Nephron (organoid): ENCODE results near the gene BTN3A1.

Source experiments
- H3K27ac Mint-ChIP-seq, 3 experiments: 2 replicates each; pipeline ENCODE4 v1.8.0; 2020; ENCODE audit warnings: mixed read lengths in 3 of 3, mild to moderate bottlenecking in 2 of 3, moderate library complexity in 1 of 3
- H3K27me3 Mint-ChIP-seq: 2 replicates; pipeline ENCODE4 v1.8.0; 2021; ENCODE audit warnings: low read depth, mild to moderate bottlenecking, moderate library complexity, mixed read lengths
- H3K36me3 Mint-ChIP-seq: 2 replicates; pipeline ENCODE4 v1.8.0; 2020; ENCODE audit warnings: low read depth, mixed read lengths
- H3K4me1 Mint-ChIP-seq: 2 replicates; pipeline ENCODE4 v1.8.0; 2020; ENCODE audit warnings: mixed read lengths
- H3K4me3 Mint-ChIP-seq, 3 experiments: 2 replicates each; pipeline ENCODE4 v1.8.0; 2020; ENCODE audit warnings: mild to moderate bottlenecking in 3 of 3, mixed read lengths in 3 of 3, moderate library complexity in 2 of 3
- H3K9me3 Mint-ChIP-seq: 2 replicates; pipeline ENCODE4 v1.8.0; 2020; ENCODE audit warnings: mixed read lengths
- CTCF ChIP-seq, 3 experiments: fragments of 200-600 bp; sonication (generic); IDR thresholded peaks; one replicate each; pipeline ENCODE4 v1.5.0; 2021; ENCODE audit warnings: antibody characterized with exemption in 3 of 3; ENCODE audit not compliant: unreplicated experiment in 3 of 3

BTN3A1 gene

GRCh38 chr6:26359765-26360164 is 42.3 kb upstream of the BTN3A1 start:
- Mint-ChIP-seq H3K9me3 (no peaks in the 10 kb centered on the region), H3K36me3 (no peaks in the 10 kb centered on the region)

GRCh38 chr6:26360451-26361416 is 41.3 kb upstream of the BTN3A1 start:
- Mint-ChIP-seq H3K4me1 (no peaks in the 10 kb centered on the region), H3K4me3 (no peak overlapping the region)

More at GRCh38 chr6:26359765-26360164, 42.3 kb upstream of the BTN3A1 start:
- Mint-ChIP-seq H3K27ac (no peak overlapping the region), H3K4me3 (no peak overlapping the region), H3K27me3 (no peaks in the 10 kb centered on the region), H3K4me1 (no peaks in the 10 kb centered on the region)
- TF ChIP-seq CTCF (IDR thresholded peaks at IDR 0.05; ENCODE audit: unreplicated experiment in 3 of 3) = no peak

GRCh38 chr6:26361544-26361943 is 40.5 kb upstream of the BTN3A1 start:
- peak overlapping the region in 1 of 3 experiments; percentile 3 for H3K27ac Mint-ChIP-seq
- H3K27me3 Mint-ChIP-seq = no peaks in the 10 kb centered on the region
- H3K4me1 Mint-ChIP-seq = no peaks in the 10 kb centered on the region
- H3K9me3 Mint-ChIP-seq = no peaks in the 10 kb centered on the region
- TF ChIP-seq CTCF (IDR thresholded peaks at IDR 0.05; ENCODE audit: unreplicated experiment in 3 of 3) = no peak
- no peaks in the 10 kb centered on the region for H3K36me3 Mint-ChIP-seq
- no peak overlapping the region for H3K4me3 Mint-ChIP-seq

More at GRCh38 chr6:26360451-26361416, 41.3 kb upstream of the BTN3A1 start:
- Mint-ChIP-seq H3K9me3 (no peaks in the 10 kb centered on the region), H3K27ac (no peak overlapping the region), H3K36me3 (no peaks in the 10 kb centered on the region), H3K27me3 (no peaks in the 10 kb centered on the region)
- no peak for TF ChIP-seq CTCF (IDR thresholded peaks at IDR 0.05; ENCODE audit: unreplicated experiment in 3 of 3)

GRCh38 chr6:26362093-26362835 is 39.8 kb upstream of the BTN3A1 start:
- Mint-ChIP-seq H3K4me3 (peak overlapping the region in 1 of 3 experiments; percentile 4), H3K27ac (peak overlapping the region in 1 of 3 experiments; percentile 3), H3K9me3 (no peaks in the 10 kb centered on the region), H3K36me3 (no peaks in the 10 kb centered on the region), H3K4me1 (no peaks in the 10 kb centered on the region), H3K27me3 (no peaks in the 10 kb centered on the region)
- no peak for TF ChIP-seq CTCF (IDR thresholded peaks at IDR 0.05; ENCODE audit: unreplicated experiment in 3 of 3)

- Mint-ChIP-seq H3K27ac (no peak overlapping the region), H3K27me3 (no peaks in the 10 kb centered on the region)
These were observed 39.2 kb upstream of the BTN3A1 start for GRCh38 chr6:26362836-26363220.

More at GRCh38 chr6:26362836-26363220, 39.2 kb upstream of the BTN3A1 start:
- Mint-ChIP-seq H3K9me3 (no peaks in the 10 kb centered on the region), H3K4me3 (no peak overlapping the region), H3K36me3 (no peaks in the 10 kb centered on the region), H3K4me1 (no peaks in the 10 kb centered on the region)
- TF ChIP-seq CTCF (IDR thresholded peaks at IDR 0.05; ENCODE audit: unreplicated experiment in 3 of 3) = no peak
